Liver (tissue), 9 donors: Measurements from ENCODE around the gene DHRS2. TPM values are rescaled to one million over a fixed set of nuclear protein-coding genes. Genes with fewer than 3 reads are reported as not detected.

Experiments used
- DNase-seq: peaks from one replicate; pipeline ENCODE4 v3.0.0-alpha.2; 2017; ENCODE audit warnings: low spot score
- H3K27ac ChIP-seq, 2 donors: one replicate each; pipeline ENCODE4 v1.7.0; 2013; ENCODE audit warnings: inconsistent platforms in 2 of 2, low read length in 2 of 2, control low read depth in 1 of 2, low read depth in 1 of 2, mild to moderate bottlenecking in 1 of 2
- H3K27me3 ChIP-seq, 4 donors: one replicate each; pipeline versions ENCODE4 v1.6.1 to v1.7.0; 2013; ENCODE audit warnings: low read length in 3 of 4, inconsistent platforms in 1 of 4, mild to moderate bottlenecking in 1 of 4, moderate library complexity in 1 of 4; ENCODE audit not compliant: control insufficient read depth in 4 of 4, insufficient read depth in 4 of 4
- H3K36me3 ChIP-seq, 4 donors: one replicate each; pipeline versions ENCODE4 v1.6.1 to v1.7.0; 2013; ENCODE audit warnings: low read length in 3 of 4, mild to moderate bottlenecking in 3 of 4, low read depth in 1 of 4, moderate library complexity in 1 of 4; ENCODE audit not compliant: control insufficient read depth in 4 of 4, insufficient read depth in 3 of 4
- H3K4me1 ChIP-seq, 4 donors: one replicate each; pipeline versions ENCODE4 v1.6.1 to v1.7.0; 2013; ENCODE audit warnings: low read length in 3 of 4, mild to moderate bottlenecking in 3 of 4, moderate library complexity in 1 of 4; ENCODE audit not compliant: control insufficient read depth in 4 of 4, insufficient read depth in 4 of 4
- H3K4me3 ChIP-seq, 3 donors: one replicate each; pipeline versions ENCODE4 v1.6.1 to v1.7.0; 2013; ENCODE audit warnings: low read length in 3 of 3, control low read depth in 1 of 3, low read depth in 1 of 3, mild to moderate bottlenecking in 1 of 3
- H3K9ac ChIP-seq, 2 donors: one replicate each; pipeline ENCODE4 v1.7.0; 2013; ENCODE audit warnings: low read length in 2 of 2, mild to moderate bottlenecking in 2 of 2, moderate library complexity in 2 of 2, control low read depth in 1 of 2, low read depth in 1 of 2
- H3K9me3 ChIP-seq, 4 donors: one replicate each; pipeline versions ENCODE4 v1.6.1 to v1.7.0; 2013; ENCODE audit warnings: low read length in 3 of 4; ENCODE audit not compliant: control insufficient read depth in 4 of 4
- ATF3 ChIP-seq: IDR thresholded peaks from 2 replicates; pipeline ENCODE4 v1.6.1; 2016; ENCODE audit warnings: antibody characterized with exemption
- CTCF ChIP-seq: fragments of 150-350 bp; IDR thresholded peaks from 2 replicates; pipeline ENCODE4 v1.5.1; 2017; ENCODE audit warnings: improper control_type of control experiment, low read depth, low read length; ENCODE audit not compliant: missing input control
- EGR1 ChIP-seq, 2 donors: IDR thresholded peaks; 2 replicates each; pipeline ENCODE4 v1.6.1; 2016 to 2018; ENCODE audit warnings: antibody characterized with exemption in 2 of 2, low read depth in 2 of 2
- FOXA1 ChIP-seq: IDR thresholded peaks from 2 replicates; pipeline ENCODE4 v1.6.1; 2016; ENCODE audit warnings: antibody characterized with exemption
- FOXA2 ChIP-seq: IDR thresholded peaks from 2 replicates; pipeline ENCODE4 v1.6.1; 2016; ENCODE audit warnings: antibody characterized with exemption
- GABPA ChIP-seq, 2 donors: IDR thresholded peaks in 1 of 2; conservative IDR thresholded peaks in 1 of 2; 2 replicates each; pipeline ENCODE4 v1.6.1; 2016; ENCODE audit warnings: antibody characterized with exemption in 2 of 2, mild to moderate bottlenecking in 1 of 2, moderate library complexity in 1 of 2
- HNF4A ChIP-seq, 2 donors: conservative IDR thresholded peaks; 2 replicates each; pipeline ENCODE4 v1.6.1; 2016; ENCODE audit warnings: antibody characterized with exemption in 2 of 2, mild to moderate bottlenecking in 2 of 2
- HNF4G ChIP-seq: IDR thresholded peaks from 2 replicates; pipeline ENCODE4 v1.6.1; 2016; ENCODE audit warnings: antibody characterized with exemption
- JUND ChIP-seq, 2 donors: IDR thresholded peaks; 2 replicates each; pipeline ENCODE4 v1.6.1; 2016; ENCODE audit warnings: antibody characterized with exemption in 2 of 2
- NR2F2 ChIP-seq: IDR thresholded peaks from 2 replicates; pipeline ENCODE4 v1.6.1; 2016; ENCODE audit warnings: antibody characterized with exemption
- RAD21 ChIP-seq, 2 donors: IDR thresholded peaks; 2 replicates each; pipeline ENCODE4 v1.6.1; 2016; ENCODE audit warnings: antibody characterized with exemption in 2 of 2, mild to moderate bottlenecking in 2 of 2
- RXRA ChIP-seq, 2 donors: IDR thresholded peaks; 2 replicates each; pipeline ENCODE4 v1.6.1; 2017 to 2018; ENCODE audit warnings: antibody characterized with exemption in 2 of 2, mild to moderate bottlenecking in 1 of 2
- SP1 ChIP-seq: IDR thresholded peaks from 2 replicates; pipeline ENCODE4 v1.6.1; 2018; ENCODE audit warnings: antibody characterized with exemption, mild to moderate bottlenecking
- TAF1 ChIP-seq: conservative IDR thresholded peaks from 2 replicates; pipeline ENCODE4 v1.6.1; 2016; ENCODE audit warnings: antibody characterized with exemption, mild to moderate bottlenecking
- YY1 ChIP-seq: IDR thresholded peaks from 2 replicates; pipeline ENCODE4 v1.6.1; 2016; ENCODE audit warnings: antibody characterized with exemption, mild to moderate bottlenecking
- WGBS: extraction: QIAGEN DNeasy Blood & Tissue Kit; methylation state at CpG from one replicate; pipeline ENCODE4 v1.1.7; 2013; 5-methylcytosine and 5-hydroxymethylcytosine counted together
- polyA plus RNA-seq, 2 donors: library from polyadenylated mRNA; stranded (reverse) in 1 of 2; unstranded in 1 of 2; fragments of 200-250 nt in 1 of 2; fragments of >200 nt in 1 of 2; fragmentation: Nextera tagmentation in 1 of 2; extraction: Ambion mirVana in 1 of 2; gene quantifications; one replicate each; pipeline versions ENCODE4 v1.2.1 to v1.2.3, GENCODE V29; 2013 to 2015
- total RNA-seq, 2 donors: library from RNA; depleted of rRNA; stranded (reverse); fragments of >200 nt; gene quantifications; one replicate each; pipeline ENCODE4 v1.2.3, GENCODE V29; 2014
- TF ChIP-seq, protein P1 (sequence below): IDR thresholded peaks from 2 replicates; pipeline ENCODE4 v1.6.1; 2016; ENCODE audit warnings: antibody characterized with exemption
- TF ChIP-seq, protein P2 (sequence below): IDR thresholded peaks from 2 replicates; pipeline ENCODE4 v1.6.1; 2016; ENCODE audit warnings: antibody characterized with exemption
- donor health status: healthy.
- donor health status: healthy.
- donor health status: healthy.
- donor health status: healthy.
- donor health status: healthy.

Gene DHRS2
- total and polyA plus RNA-seq, 4 donors, result 0.33 to 1.0 (median 0.62) TPM

- Histone ChIP-seq H3K27me3 (no peaks in the 10 kb centered on the region), H3K9me3 (no peaks in the 10 kb centered on the region), H3K27ac (no peak overlapping the region), H3K4me3 (no peak overlapping the region), H3K4me1 (no peaks in the 10 kb centered on the region), H3K9ac (no peak overlapping the region), H3K36me3 (no peaks in the 10 kb centered on the region)
- TF ChIP-seq, protein P1, sequence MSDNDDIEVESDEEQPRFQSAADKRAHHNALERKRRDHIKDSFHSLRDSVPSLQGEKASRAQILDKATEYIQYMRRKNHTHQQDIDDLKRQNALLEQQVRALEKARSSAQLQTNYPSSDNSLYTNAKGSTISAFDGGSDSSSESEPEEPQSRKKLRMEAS, result no peak
- no peak for DNase-seq
These were observed 34.7 kb upstream of the DHRS2 start for GRCh38 chr14:23601424-23601823.

DNA sequence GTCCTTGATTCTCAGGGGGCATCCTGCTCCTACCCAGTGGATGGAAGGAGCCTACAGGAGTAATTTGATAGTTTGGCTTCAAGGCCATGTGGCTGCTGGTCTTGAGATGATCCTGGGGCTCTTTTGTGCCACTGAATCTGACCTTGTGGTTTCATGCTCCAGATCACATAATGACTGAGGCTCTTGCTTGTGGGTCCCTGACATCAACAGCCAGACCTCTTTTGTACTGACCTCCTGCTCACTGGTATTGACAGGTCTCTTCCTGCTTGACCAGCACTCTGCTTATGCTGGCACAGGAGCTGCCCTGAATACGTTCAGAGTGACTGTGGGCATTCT is 34.4 kb upstream of the DHRS2 start:
- no peak for DNase-seq
- H3K9ac ChIP-seq, result no peak overlapping the region
- no peak overlapping the region for H3K4me3 ChIP-seq
- TF ChIP-seq ATF3 (no peak), NR2F2 (no peak), HNF4G (no peak), TAF1 (no peak), CTCF (no peak), FOXA2 (no peak), FOXA1 (no peak), RAD21 (IDR thresholded peaks at IDR 0.05) (no peak)
- TF ChIP-seq, protein P1, result no peak
- H3K27ac ChIP-seq, result no peak overlapping the region
- no peaks in the 10 kb centered on the region for H3K9me3 ChIP-seq
- H3K4me1 ChIP-seq, result no peaks in the 10 kb centered on the region
- H3K27me3 ChIP-seq, result no peaks in the 10 kb centered on the region
- 68% methylated on average over 1 of the region's 1 CpG for WGBS
- no peaks in the 10 kb centered on the region for H3K36me3 ChIP-seq

DNA sequence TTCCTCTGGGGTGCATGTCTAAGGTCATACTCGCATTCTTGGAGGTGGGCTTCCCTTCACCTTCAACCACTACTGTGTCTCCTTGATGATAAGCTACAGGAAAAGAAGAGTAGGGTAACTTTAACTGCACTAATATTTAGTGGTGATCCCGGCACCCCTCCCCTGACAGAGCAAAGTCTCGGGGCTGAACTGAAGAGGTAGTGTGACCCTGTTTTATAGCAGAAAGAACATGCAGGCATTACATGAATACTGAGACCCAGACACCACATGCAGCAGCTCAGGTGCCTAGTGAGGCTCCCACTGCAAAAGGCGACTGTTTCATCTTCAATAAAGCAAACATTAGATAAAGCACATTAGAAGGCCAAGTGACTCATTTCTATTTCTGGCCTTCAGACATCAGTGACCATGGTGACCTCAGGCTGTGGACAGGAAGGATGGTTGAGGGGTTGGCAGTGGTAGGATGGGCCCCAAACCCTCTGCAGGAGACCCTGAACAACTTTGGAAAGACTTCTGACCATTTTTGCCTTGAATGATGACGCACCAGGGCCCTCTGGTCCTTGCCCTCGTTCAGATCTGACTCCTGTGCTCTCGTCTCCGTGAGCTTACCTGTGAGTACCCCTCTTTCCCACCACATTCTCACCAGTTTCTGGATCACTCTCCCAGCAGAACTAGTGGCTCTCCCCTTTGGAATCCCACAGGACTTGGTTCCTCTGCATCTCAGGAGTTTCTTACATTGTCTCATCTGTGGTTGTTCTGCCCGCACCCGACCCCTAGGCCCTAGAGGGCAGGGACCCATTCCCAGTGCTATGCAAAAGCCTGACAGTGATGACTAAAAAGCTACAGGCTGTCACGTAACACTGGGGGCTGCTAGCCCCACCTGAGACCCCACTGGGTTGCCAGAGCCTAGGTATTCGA is 33.7 kb upstream of the DHRS2 start:
- 93% methylated on average over 12 of the region's 12 CpGs for WGBS
- Histone ChIP-seq H3K9me3 (no peaks in the 10 kb centered on the region), H3K27me3 (no peaks in the 10 kb centered on the region), H3K4me3 (no peak overlapping the region), H3K27ac (no peak overlapping the region), H3K36me3 (no peaks in the 10 kb centered on the region), H3K4me1 (no peaks in the 10 kb centered on the region), H3K9ac (no peak overlapping the region)
- DNase-seq, result no peak
- no peak for TF ChIP-seq TAF1
- TF ChIP-seq ATF3, result no peak
- no peak for TF ChIP-seq FOXA2
- no peak for TF ChIP-seq SP1
- TF ChIP-seq, protein P1, result no peak
- no peak for TF ChIP-seq HNF4G
- no peak for TF ChIP-seq GABPA (IDR thresholded peaks at IDR 0.05 in 1 of 2, conservative IDR thresholded peaks at IDR 0.05 in 1 of 2)
- no peak for TF ChIP-seq JUND (IDR thresholded peaks at IDR 0.05)
- TF ChIP-seq FOXA1, result no peak
- TF ChIP-seq RXRA (IDR thresholded peaks at IDR 0.05), result no peak
- TF ChIP-seq NR2F2, result no peak
- TF ChIP-seq YY1, result no peak
- TF ChIP-seq HNF4A (conservative IDR thresholded peaks at IDR 0.05), result no peak
- TF ChIP-seq CTCF, result no peak
- no peak for TF ChIP-seq EGR1 (IDR thresholded peaks at IDR 0.05; ENCODE audit: low read depth in 2 of 2)
- TF ChIP-seq, protein P2, sequence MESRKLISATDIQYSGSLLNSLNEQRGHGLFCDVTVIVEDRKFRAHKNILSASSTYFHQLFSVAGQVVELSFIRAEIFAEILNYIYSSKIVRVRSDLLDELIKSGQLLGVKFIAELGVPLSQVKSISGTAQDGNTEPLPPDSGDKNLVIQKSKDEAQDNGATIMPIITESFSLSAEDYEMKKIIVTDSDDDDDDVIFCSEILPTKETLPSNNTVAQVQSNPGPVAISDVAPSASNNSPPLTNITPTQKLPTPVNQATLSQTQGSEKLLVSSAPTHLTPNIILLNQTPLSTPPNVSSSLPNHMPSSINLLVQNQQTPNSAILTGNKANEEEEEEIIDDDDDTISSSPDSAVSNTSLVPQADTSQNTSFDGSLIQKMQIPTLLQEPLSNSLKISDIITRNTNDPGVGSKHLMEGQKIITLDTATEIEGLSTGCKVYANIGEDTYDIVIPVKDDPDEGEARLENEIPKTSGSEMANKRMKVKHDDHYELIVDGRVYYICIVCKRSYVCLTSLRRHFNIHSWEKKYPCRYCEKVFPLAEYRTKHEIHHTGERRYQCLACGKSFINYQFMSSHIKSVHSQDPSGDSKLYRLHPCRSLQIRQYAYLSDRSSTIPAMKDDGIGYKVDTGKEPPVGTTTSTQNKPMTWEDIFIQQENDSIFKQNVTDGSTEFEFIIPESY, result no peak
